NK-92 (cell line): Measurements from ENCODE around the gene HAUS5.
"Not testable (repeated sequence)": the region's sequence is repeated elsewhere in the genome, so short reads cannot be mapped to it uniquely, and the experiment has no call there.

Source experiments
- DNase-seq: peaks from one replicate; lab custom pipeline; 2025; ENCODE audit not compliant: unreplicated experiment; lab: John Stamatoyannopoulos, UW

HAUS5 gene

GRCh38 chr19:35607170-35607569 lies 5.4 kb upstream of the HAUS5 start:
- DNase-seq: not testable (repeated sequence)

GRCh38 chr19:35607661-35608060 lies 4.9 kb upstream of the HAUS5 start:
- no peak for DNase-seq

- DNase-seq: no peak
Measured at GRCh38 chr19:35608251-35608650, 4.3 kb upstream of the HAUS5 start.

- no peak for DNase-seq
Measured at GRCh38 chr19:35609851-35610353, 2.6 kb upstream of the HAUS5 start.

- DNase-seq: no peak
Measured at GRCh38 chr19:35612224-35612558, 344 bp upstream of the HAUS5 start.

GRCh38 chr19:35613574-35613973 lies 1.0 kb downstream of the HAUS5 start:
- DNase-seq: no peak

GRCh38 chr19:35615036-35615435 lies 2.5 kb downstream of the HAUS5 start:
- DNase-seq: no peak

GRCh38 chr19:35618857-35619256 lies 6.3 kb downstream of the HAUS5 start:
- DNase-seq: no peak

- no peak for DNase-seq
Measured at GRCh38 chr19:35619290-35619923, 6.9 kb downstream of the HAUS5 start.

GRCh38 chr19:35620001-35620400 lies 7.5 kb downstream of the HAUS5 start:
- DNase-seq: no peak

GRCh38 chr19:35621708-35622107 lies 9.2 kb downstream of the HAUS5 start:
- DNase-seq: no peak

GRCh38 chr19:35622750-35623149 lies 10.2 kb downstream of the HAUS5 start:
- DNase-seq: no peak

GRCh38 chr19:35623327-35624010 lies 10.9 kb downstream of the HAUS5 start:
- DNase-seq: no peak

- no peak for DNase-seq
Measured at GRCh38 chr19:35628264-35628564, 15.7 kb downstream of the HAUS5 start.

GRCh38 chr19:35628565-35629331 lies 16.2 kb downstream of the HAUS5 start, which contains the start of gene RBM42:
RBM42 (plus strand) TSS chr19:35629036; CDS start chr19:35629154, 118 bp downstream.
- peak; percentile 82 for DNase-seq

- DNase-seq: no peak
Measured at GRCh38 chr19:35629332-35629633, 16.7 kb downstream of the HAUS5 start.

GRCh38 chr19:35633727-35634440 lies 21.3 kb downstream of the HAUS5 start:
- DNase-seq: no peak

GRCh38 chr19:35636651-35637050 lies 24.1 kb downstream of the HAUS5 start:
- no peak for DNase-seq

- no peak for DNase-seq
Measured at GRCh38 chr19:35637165-35637564, 24.6 kb downstream of the HAUS5 start.

GRCh38 chr19:35639321-35639639 lies 26.7 kb downstream of the HAUS5 start:
- no peak for DNase-seq

GRCh38 chr19:35639863-35640262 lies 27.3 kb downstream of the HAUS5 start:
- DNase-seq: no peak
